Endothelial cell of umbilical vein (primary cell): ENCODE measurements around the gene FAM78A. TPM values are rescaled to one million over a fixed set of nuclear protein-coding genes. Genes with fewer than 3 reads are reported as not detected.

ENCODE experiments used
- BruUV-seq: library from RNA; stranded (reverse); fragments of 400-500 nt; replicated peaks from 2 replicates; lab custom pipeline; 2021; lab: Mats Ljungman, UMichigan
- CTCF ChIA-PET: fragments of 300-600, 350-600 bp; sonication (Branson Sonifier 250); formaldehyde crosslinking; loops from one replicate; lab custom pipeline; 2021; ENCODE audit warnings: antibody characterized with exemption, inconsistent platforms; lab: Charles Lee
- POLR2A ChIA-PET: fragments of 300-600, 350-600 bp; sonication (Branson Sonifier 250); formaldehyde crosslinking; loops from one replicate; lab custom pipeline; 2021; ENCODE audit warnings: antibody characterized with exemption, inconsistent platforms; lab: Charles Lee
- DNase-seq: peaks from one replicate; pipeline ENCODE4 v3.0.0-alpha.2; 2011; ENCODE audit warnings: low read depth, low spot score
- FAIRE-seq: peaks from 2 replicates; lab custom pipeline; 2011; peaks lifted over from hg19 to GRCh38; lab: Jason Lieb, UNC
- H2AFZ ChIP-seq: 2 replicates; pipeline ENCODE4 v1.6.0; 2012; ENCODE audit warnings: low read depth, low read length, control low read depth, inconsistent platforms
- H3K27ac ChIP-seq: 2 replicates; pipeline ENCODE4 v1.5.1; 2011; ENCODE audit warnings: low read depth, mild to moderate bottlenecking, control low read depth, low read length, moderate library complexity; ENCODE audit not compliant: insufficient read depth
- H3K27me3 ChIP-seq, 2 experiments: 2 replicates each; pipeline versions ENCODE4 v1.6.0 to v1.6.1; 2011; ENCODE audit warnings: low read length in 2 of 2, mixed read lengths in 1 of 2; ENCODE audit not compliant: control insufficient read depth in 2 of 2, insufficient read depth in 2 of 2
- H3K36me3 ChIP-seq, 2 experiments: 2 replicates in 1 of 2; 3 replicates in 1 of 2; pipeline ENCODE4 v1.5.1; 2011; ENCODE audit warnings: low read length in 2 of 2, mild to moderate bottlenecking in 1 of 2, moderate library complexity in 1 of 2; ENCODE audit not compliant: control insufficient read depth in 2 of 2, insufficient read depth in 2 of 2; ENCODE audit errors: extremely low read depth in 1 of 2
- H3K4me1 ChIP-seq: 3 replicates; pipeline ENCODE4 v1.5.1; 2011; ENCODE audit warnings: mild to moderate bottlenecking, low read length; ENCODE audit not compliant: control insufficient read depth, insufficient read depth; ENCODE audit errors: extremely low read depth
- H3K4me2 ChIP-seq: 2 replicates; pipeline ENCODE4 v1.6.1; 2011; ENCODE audit warnings: low read length, control low read depth, mixed read lengths; ENCODE audit not compliant: insufficient read depth
- H3K4me3 ChIP-seq, 3 experiments: fragments of 200-600 bp in 1 of 3; sonication (generic), shearing (Covaris generic) in 1 of 3; replicated peaks in 1 of 3; 2 replicates each; pipeline ENCODE4 v1.5.1; 2011 to 2016; ENCODE audit warnings: control low read depth in 3 of 3, low read length in 3 of 3, mild to moderate bottlenecking in 2 of 3, inconsistent platforms in 1 of 3, low read depth in 1 of 3, moderate library complexity in 1 of 3; ENCODE audit not compliant: insufficient read depth in 1 of 3
- H3K79me2 ChIP-seq: 2 replicates; pipeline ENCODE4 v1.6.0; 2012; ENCODE audit warnings: low read length, inconsistent platforms; ENCODE audit not compliant: control insufficient read depth, insufficient read depth
- H3K9ac ChIP-seq: replicated peaks from 2 replicates; pipeline ENCODE3; 2011; ENCODE audit warnings: low read length, control low read depth; ENCODE audit not compliant: insufficient read depth; ENCODE audit errors: extremely low read depth
- H3K9me1 ChIP-seq: replicated peaks from 3 replicates; pipeline ENCODE4 v1.6.0; 2011; ENCODE audit warnings: mild to moderate bottlenecking, low read length; ENCODE audit not compliant: control insufficient read depth, insufficient read depth; ENCODE audit errors: extremely low read depth
- H3K9me3 ChIP-seq: replicated peaks from 2 replicates; pipeline ENCODE4 v1.5.1; 2012; ENCODE audit warnings: low read length, inconsistent platforms; ENCODE audit not compliant: control insufficient read depth, insufficient read depth
- H4K20me1 ChIP-seq: replicated peaks from 2 replicates; pipeline ENCODE3; 2011; ENCODE audit warnings: mild to moderate bottlenecking, low read length; ENCODE audit not compliant: control insufficient read depth, insufficient read depth; ENCODE audit errors: extremely low read depth
- CTCF ChIP-seq, 2 donors: IDR thresholded peaks; 1 replicate in 1 of 2; 2 replicates in 1 of 2; pipeline ENCODE4 v1.5.1; 2011; ENCODE audit warnings: low read length in 2 of 2, mild to moderate bottlenecking in 2 of 2, moderate library complexity in 2 of 2, control low read depth in 1 of 2, inconsistent platforms in 1 of 2, low read depth in 1 of 2; ENCODE audit not compliant: insufficient read depth in 1 of 2; ENCODE audit errors: extremely low read depth in 1 of 2
- EZH2 ChIP-seq: IDR thresholded peaks from 2 replicates; pipeline ENCODE4 v1.6.1; 2012; ENCODE audit warnings: borderline replicate concordance, low read depth, mild to moderate bottlenecking, moderate library complexity, low read length, inconsistent platforms; ENCODE audit not compliant: severe bottlenecking
- FOS ChIP-seq: IDR thresholded peaks from 2 replicates; pipeline ENCODE4 v1.6.1; 2011; ENCODE audit warnings: mild to moderate bottlenecking, low read length, moderate library complexity, borderline replicate concordance; ENCODE audit not compliant: insufficient read depth
- GATA2 ChIP-seq: IDR thresholded peaks from 2 replicates; pipeline ENCODE4 v1.7.0; 2011; ENCODE audit warnings: low read depth, mild to moderate bottlenecking, moderate library complexity, mixed read lengths, low read length; ENCODE audit not compliant: insufficient read length, insufficient read depth
- JUN ChIP-seq: IDR thresholded peaks from 2 replicates; pipeline ENCODE4 v1.6.1; 2011; ENCODE audit warnings: borderline replicate concordance, low read depth; ENCODE audit not compliant: insufficient read length, insufficient read depth
- MAX ChIP-seq: IDR thresholded peaks from 2 replicates; pipeline ENCODE4 v1.6.1; 2011; ENCODE audit not compliant: insufficient read depth, insufficient read length
- MYC ChIP-seq: IDR thresholded peaks from one replicate; pipeline ENCODE4 v1.6.1; 2011; ENCODE audit warnings: mild to moderate bottlenecking, low read depth, low read length
- POLR2A ChIP-seq: IDR thresholded peaks from 2 replicates; pipeline ENCODE4 v1.6.1; 2012; ENCODE audit warnings: low read depth, mild to moderate bottlenecking, control low read depth, low read length
- POLR2AphosphoS5 ChIP-seq: IDR thresholded peaks from 2 replicates; pipeline ENCODE4 v1.6.1; 2012; ENCODE audit warnings: low read depth, mild to moderate bottlenecking, control low read depth, low read length, moderate library complexity; ENCODE audit not compliant: insufficient read depth
- dilution Hi-C: fragments of 300-500 bp; cut with MboI; formaldehyde crosslinking; loops from one replicate; pipeline ENCODE4 v1.15.0; 2019; ENCODE audit warnings: low sequenced_read_pairs; ENCODE audit not compliant: extremely low pct_ligation_motif_present
- intact Hi-C: fragments of 100-400 bp; cut with micrococcal nuclease; formaldehyde crosslinking; loops from one replicate; pipeline ENCODE4 v1.10.0; 2022
- polyA plus RNA-seq, 4 experiments: library from polyadenylated mRNA; depleted of rRNA in 3 of 4; stranded (reverse) in 3 of 4; unstranded in 1 of 4; fragments of >200 nt; gene quantifications; 2 replicates each; pipeline versions ENCODE4 v1.2.1 to v1.2.3, GENCODE V29; 2011 to 2012; ENCODE audit warnings: missing spikeins in 1 of 4
- total RNA-seq: library from RNA; stranded (reverse); gene quantifications from 2 replicates; pipeline ENCODE4 v1.2.3, GENCODE V29; 2021

Gene FAM78A
- total and polyA plus RNA-seq, 2 donors (not counting 3 experiments of a cell fraction or from before 2014, with no cell fraction given), result 34.0 to 37.4 TPM

GRCh38 chr9:131258698-131259431 lies 17.4 kb downstream of the FAM78A start:
- H3K79me2 ChIP-seq, result no peaks in the 10 kb centered on the region
- H3K27me3 ChIP-seq, result no peaks in the 10 kb centered on the region
- DNase-seq, result no peak
- H2AFZ ChIP-seq, result no peak overlapping the region
- no peaks in the 10 kb centered on the region for H4K20me1 ChIP-seq
- ChIA-PET CTCF (interaction anchor here (1.4 to 1.5 kb wide), 2 partner anchors 9 to 16 kb away, joined by 4 to 5 read pairs; no protein-coding TSS in a partner anchor), POLR2A (no interaction called here)
- H3K9ac ChIP-seq, result no peak overlapping the region
- H3K4me3 ChIP-seq, result no peak overlapping the region
- no peaks in the 10 kb centered on the region for H3K9me1 ChIP-seq
- no peak overlapping the region for H3K4me2 ChIP-seq
- TF ChIP-seq GATA2, result no peak
- no peak for TF ChIP-seq MAX
- no peak for TF ChIP-seq POLR2A
- TF ChIP-seq EZH2, result no peak
- no peak for TF ChIP-seq FOS
- TF ChIP-seq JUN, result no peak
- TF ChIP-seq CTCF (IDR thresholded peaks at IDR 0.05; ENCODE audit: extremely low read depth in 1 of 2, insufficient read depth in 1 of 2, low read depth in 1 of 2, low read length in 2 of 2), result no peak
- TF ChIP-seq POLR2AphosphoS5, result no peak
- TF ChIP-seq MYC, result no peak
- peaks cover 7% of the 10 kb centered on the region for H3K4me1 ChIP-seq
- no TSS peak for BruUV-seq
- intact Hi-C loops, result loop anchor here (5.0 kb wide), 1 partner anchor 42 kb away; no protein-coding TSS in a partner anchor
- peaks cover 0 to 37% of the 10 kb centered on the region in 2 experiments for H3K36me3 ChIP-seq
- dilution Hi-C loops, result no loop called here
- no peak for FAIRE-seq
- H3K9me3 ChIP-seq, result no peaks in the 10 kb centered on the region
- no peak overlapping the region for H3K27ac ChIP-seq
